ENCODE data around the gene ARHGAP8.
"Not testable (repeated sequence)": the region's sequence is repeated elsewhere in the genome, so short reads cannot be mapped to it uniquely, and the experiment has no call there.

Gene ARHGAP8

DNA sequence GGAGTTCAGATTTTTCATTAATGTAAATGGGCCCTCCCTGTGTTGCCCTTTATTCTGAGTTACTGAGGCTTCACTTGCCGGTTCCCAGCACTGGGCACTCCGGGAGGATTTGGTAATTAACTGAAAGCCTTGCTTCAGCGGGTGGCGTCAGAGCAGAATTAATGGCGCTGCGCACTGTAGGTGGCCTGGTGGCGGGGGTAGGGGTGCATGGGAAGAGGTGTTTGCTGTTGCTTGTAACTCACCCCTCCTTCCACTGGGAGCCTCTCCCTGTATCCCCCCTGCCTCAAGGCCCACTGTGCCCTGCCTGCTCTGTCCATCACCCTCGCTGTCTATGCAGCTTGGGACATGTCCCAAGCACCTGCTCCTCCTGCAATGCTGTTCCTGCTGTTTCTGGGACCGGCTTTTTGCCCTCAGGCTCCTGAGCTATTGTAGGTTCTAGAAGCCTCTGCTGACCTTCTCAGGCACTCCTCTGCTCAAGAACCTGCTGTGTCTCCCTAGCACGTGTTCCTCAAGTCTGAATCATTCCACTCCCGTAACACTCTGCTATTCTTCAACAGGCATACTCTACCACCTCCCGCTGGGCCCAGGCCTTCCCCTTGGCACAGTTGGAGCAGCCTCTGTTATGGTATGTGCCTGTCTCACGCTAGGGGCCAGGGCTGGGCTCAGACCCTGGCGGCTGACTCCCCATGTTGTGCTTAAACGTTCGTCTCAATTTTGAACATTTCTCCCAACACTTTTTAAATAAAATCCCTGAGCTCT, 24.4 kb downstream of the ARHGAP8 start:
- no peak for DNase-seq

- DNase-seq, result no peak
Measured at GRCh38 chr22:44777364-44777755, 25.0 kb downstream of the ARHGAP8 start.

GRCh38 chr22:44780876-44781449, 28.6 kb downstream of the ARHGAP8 start:
- no peak for DNase-seq

GRCh38 chr22:44782363-44782963, 30.1 kb downstream of the ARHGAP8 start:
- no peak for DNase-seq

DNA sequence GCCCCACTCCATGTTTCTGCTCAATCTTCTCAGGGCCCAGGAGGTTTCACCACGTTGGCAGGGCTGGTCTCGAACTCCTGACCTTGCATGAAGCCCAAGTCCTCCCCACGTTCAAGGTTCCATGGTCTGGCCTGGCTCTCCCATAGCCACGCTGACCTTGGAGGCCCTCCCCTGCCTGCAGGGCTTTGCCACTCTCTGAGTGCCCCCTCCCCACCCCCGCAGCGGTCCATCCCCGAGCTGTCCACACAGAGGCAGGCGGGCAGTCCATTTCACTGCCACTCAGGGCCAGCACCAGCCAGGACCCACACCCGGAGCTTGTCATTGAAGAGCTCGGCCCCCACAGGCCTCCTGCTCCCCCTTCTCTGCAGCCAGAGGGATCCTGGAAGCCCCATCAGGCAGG, 30.7 kb downstream of the ARHGAP8 start:
- no peak for DNase-seq

- DNase-seq, result no peak
Measured at GRCh38 chr22:44783581-44783980, 31.2 kb downstream of the ARHGAP8 start.

DNA sequence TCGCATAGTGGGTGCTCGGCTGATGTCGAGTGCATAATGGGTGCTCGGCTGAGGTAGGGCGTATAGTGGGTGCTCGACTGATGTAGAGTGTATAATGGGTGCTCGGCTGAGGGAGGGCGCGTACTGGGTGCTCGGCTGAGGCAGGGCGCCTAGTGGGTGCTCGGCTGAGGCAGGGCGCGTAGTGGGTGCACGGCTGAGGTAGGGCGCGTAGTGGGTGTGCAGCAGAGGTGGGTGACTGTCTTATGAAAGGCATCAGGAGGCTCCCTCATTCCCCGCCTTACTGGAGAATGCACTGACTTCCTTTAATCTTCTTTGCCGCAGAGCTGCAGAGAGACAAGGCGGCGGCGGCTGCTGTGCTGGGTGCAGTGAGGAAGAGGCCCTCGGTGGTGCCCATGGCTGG, 33.8 kb downstream of the ARHGAP8 start:
- DNase-seq, result no peak

- DNase-seq, result no peak
Measured at GRCh38 chr22:44786610-44787009, 34.2 kb downstream of the ARHGAP8 start.

GRCh38 chr22:44787832-44788231, 35.5 kb downstream of the ARHGAP8 start:
- no peak for DNase-seq

- no peak for DNase-seq
Measured at GRCh38 chr22:44793106-44793505, 40.7 kb downstream of the ARHGAP8 start.

DNA sequence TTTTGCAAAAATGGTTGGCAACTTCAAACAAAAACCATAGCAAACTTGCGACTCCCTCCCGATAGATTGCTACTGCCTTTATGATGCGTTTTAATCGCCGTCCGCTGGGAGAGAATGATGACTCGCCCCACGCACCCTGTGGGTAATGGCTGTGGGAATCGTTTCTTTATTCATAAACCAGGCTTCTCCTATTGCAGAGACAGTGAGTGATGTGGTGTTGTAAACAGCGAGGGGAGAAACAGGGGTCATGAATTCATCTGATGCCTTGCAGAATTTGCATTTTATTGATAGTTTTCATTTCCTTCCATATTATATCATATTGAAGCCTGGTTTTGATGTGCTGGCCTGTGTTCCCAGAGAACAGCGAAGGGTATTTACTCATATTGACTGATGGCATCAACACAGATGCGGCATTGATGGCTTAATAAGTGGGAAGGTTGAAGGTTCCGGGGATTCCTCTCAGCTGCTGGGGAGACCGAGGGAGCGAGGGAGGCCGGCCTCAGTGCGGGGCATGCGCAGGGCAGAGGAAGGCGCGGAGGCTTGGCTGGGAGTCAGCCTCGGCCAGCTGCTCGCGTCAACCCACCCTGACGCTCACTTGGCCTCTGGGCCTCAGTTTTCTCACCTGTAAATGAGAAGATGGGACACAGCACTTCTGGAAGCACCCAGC, 41.3 kb downstream of the ARHGAP8 start:
- no peak for DNase-seq

DNA sequence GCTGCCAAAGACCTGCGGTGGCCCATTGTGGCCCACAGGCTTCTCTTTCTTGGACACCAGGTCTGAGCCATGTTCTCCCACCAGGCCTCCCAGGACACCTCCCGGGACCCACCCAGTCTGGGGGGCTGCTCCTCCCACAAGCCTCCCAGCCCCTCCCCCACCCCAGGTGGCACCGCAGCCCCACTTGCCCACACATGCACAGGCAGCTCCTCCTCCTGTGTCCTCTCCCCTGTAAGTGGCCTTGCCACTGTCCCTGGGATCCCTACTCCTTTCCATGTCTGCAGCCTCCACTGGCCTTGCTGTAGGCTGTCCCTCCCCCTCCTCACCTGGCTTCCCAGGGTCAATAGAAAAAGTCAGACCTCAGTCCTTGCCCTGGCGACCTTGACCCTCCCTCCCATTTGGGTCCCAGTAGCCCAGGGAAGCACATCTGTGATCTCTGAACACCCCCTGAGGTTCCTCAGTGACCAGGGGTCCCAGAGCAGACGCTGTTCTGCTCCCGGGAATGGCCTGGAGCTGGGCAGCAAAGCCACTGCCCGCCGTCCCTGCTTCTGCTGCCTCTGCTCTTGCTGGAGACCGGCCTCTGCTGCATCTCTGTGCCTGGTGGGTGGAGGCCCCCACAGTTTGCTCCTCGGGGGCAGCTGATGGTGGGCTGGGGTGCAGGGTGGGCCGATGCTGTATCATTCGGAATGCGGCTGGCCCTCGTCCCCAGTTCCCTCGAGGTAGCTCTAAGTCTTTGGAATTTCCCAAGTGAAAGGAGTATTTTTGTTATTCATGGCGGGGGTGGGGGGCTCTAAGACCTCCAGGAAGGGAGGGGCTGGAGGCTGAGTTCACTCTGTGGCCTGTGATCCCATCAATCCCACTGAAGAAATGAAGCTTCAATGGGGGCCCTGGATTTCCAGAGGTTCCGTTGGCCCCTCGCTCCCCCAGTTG, 43.6 kb downstream of the ARHGAP8 start:
- DNase-seq, result no peak

- no peak for DNase-seq
Measured at GRCh38 chr22:44797181-44797725, 44.9 kb downstream of the ARHGAP8 start.

DNA sequence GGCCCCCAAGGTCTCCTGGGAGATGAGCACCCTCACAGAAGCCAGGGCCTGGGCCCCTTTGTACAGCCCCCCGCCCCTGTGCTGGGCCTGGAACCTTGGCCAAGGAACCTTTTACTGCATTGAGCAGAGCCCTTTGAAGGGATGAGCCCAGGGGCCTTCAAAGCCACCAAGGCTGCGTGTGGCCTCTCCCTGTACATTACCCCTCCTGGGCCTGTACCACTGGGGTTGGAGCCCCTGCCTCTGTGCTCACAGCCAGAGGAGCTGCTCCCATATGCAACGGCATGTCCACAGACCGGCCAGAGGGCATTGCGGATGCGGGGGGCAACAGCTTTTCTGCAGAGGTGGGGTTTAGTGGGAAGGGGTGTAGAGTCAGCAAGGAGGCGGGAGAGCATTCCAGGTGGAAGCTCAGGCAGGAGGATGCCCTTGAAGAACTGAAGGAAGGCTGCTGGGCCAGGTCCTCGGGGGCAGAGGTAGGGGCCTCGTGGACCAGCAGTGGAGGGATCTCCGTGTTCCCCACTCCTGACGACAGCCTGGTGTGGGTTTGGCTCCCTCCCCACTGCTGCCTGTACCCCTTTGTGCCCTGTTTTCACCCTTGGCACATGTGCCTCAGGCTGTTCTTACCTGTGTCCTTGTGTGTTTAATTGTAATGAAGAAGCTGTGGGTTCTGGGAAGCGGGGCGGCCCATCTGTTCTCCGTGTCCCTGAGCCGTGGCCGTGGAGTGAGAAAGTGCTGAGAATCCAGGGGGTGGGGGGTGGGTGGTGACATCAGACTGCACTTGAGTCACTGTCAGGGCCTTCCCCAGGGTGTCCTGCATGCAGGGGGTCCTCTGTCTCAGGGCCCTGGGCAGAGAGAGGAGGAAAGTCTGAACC, 46.9 kb downstream of the ARHGAP8 start:
- DNase-seq, result no peak

DNA sequence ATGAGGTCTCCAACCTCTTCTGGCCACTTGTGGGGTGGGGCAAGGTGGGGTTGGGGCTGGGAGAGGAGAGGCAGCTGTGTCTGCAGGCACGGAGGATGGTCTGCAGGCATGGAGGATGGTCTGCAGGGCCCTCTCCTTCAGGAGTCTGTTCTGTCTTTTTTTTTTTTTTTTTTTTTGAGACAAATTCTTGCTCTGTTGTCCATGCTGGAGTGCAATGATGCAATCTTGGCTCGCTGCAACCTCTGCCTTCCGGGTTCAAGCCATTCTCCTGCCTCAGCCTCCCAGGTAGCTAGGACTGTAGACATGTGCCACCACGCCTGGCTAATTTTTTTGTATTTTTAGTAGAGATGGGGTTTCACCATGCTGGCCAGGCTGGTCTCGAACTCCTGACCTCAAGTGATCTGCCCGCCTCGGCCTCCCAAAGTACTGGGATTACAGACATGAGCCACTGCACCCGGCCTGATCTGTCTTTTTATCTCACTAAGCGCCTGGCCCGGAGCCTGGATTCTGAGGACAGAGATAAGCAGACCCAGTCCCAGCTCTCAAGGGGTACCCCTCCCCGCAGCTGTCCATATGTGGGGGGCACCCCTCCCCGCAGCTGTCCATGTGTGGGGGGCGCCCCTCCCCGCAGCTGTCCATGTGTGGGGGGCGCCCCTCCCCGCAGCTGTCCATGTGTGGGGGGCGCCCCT, 47.7 kb downstream of the ARHGAP8 start:
- not testable (repeated sequence) for DNase-seq

GRCh38 chr22:44801476-44801875, 49.1 kb downstream of the ARHGAP8 start:
- DNase-seq, result no peak

DNA sequence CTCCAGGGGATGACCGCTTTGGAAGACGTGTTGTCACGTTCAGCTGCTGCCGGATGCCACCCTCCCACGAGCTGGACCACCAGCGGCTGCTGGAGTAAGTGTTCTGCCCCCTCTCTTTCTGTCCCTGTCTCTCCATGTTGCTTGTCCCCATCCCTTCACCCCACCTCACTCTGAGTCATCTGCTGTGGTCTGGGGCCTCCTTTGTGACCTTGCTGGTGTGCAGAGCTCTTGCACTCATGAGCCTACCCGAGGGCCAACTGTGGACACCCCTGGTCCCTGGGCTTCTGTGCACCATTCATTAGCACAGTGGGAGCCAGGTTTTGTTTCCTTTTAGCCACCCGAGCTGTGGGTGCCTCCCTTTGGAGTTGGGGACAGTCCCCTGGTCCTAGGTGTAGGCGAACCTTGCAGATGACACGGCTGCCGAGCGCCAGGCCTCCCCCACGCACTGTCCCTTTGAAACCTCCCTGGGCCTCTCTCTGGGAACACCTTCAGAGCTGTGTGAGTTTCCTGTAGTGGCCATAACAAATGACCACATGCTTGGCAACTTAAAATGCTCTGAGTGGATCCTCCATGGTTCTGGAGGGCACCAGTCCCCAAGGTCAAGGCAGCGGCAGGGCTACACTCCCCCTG, 49.8 kb downstream of the ARHGAP8 start:
- no peak for DNase-seq

- no peak for DNase-seq
Measured at GRCh38 chr22:44802956-44803355, 50.6 kb downstream of the ARHGAP8 start.

GRCh38 chr22:44804327-44804726, 52.0 kb downstream of the ARHGAP8 start:
- no peak for DNase-seq

GRCh38 chr22:44805711-44806110, 53.3 kb downstream of the ARHGAP8 start:
- DNase-seq, result no peak

All from cortex of kidney (tissue), 1 donor.